Astrocyte of the cerebellum (primary cell): ENCODE measurements around the gene PRRT3.

ENCODE experiments used
- DNase-seq: peaks from one replicate; pipeline ENCODE4 v3.0.0-alpha.2; 2011; ENCODE audit warnings: low read depth
- H3K4me3 ChIP-seq: 2 replicates; pipeline ENCODE4 v1.5.1; 2011; ENCODE audit warnings: mild to moderate bottlenecking, low read depth, low read length, moderate library complexity
- in situ Hi-C: cut with HindIII; loops from 2 replicates; pipeline ENCODE4 v1.10.0; 2017; ENCODE audit warnings: low sequenced_read_pairs
- TF ChIP-seq, protein P1 (sequence below): IDR thresholded peaks from 2 replicates; pipeline ENCODE4 v1.5.1; 2012; ENCODE audit warnings: low read length, low read depth, moderate library complexity, mild to moderate bottlenecking; ENCODE audit errors: missing control alignments

The PRRT3 gene

DNA sequence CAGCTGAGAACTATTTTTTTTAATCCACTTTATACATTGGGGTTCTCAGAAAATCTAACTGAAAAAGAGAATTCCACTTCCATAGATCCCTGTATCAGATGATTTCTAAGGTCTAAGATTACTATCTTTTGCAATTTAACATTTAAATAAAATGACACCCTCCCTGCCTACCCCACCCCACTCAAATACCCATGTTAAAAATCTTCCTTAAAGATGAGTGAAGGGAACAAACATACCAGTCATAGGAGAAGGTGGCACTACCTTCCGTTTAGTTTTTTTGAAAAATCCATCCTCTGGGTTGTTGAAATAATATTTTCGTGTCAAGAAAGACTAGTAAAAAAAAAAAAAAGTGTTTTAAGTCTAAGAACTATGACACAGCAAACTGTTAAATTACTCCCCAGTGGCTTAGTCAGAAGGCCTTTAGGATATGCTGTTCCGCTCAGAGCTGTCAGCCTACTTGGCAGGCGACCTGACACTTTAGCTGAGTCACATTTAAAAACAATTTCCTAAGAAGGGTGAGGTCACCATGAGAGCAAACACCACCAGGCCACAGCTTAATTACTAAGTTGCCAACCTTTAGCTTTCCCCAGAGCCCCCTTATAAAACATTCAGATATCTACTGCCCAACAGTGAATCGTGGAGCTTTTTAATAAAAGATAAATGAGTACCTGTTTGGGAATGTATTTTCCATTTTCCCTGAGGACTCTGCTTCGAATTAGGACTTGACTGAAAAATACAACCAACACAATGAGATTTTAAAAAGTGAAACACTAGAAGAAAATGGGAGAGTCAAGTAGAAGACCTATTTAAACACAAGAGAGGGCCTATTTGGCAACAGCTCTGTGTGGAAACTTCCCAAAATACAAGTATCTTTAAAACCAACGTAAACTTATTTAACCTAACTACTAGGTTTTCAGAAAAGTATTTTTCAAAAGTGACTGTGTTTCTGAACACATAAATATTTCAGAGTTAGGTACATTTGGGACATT lies 24.8 kb upstream of the PRRT3 start:
- peak; percentile 89 for DNase-seq

DNA sequence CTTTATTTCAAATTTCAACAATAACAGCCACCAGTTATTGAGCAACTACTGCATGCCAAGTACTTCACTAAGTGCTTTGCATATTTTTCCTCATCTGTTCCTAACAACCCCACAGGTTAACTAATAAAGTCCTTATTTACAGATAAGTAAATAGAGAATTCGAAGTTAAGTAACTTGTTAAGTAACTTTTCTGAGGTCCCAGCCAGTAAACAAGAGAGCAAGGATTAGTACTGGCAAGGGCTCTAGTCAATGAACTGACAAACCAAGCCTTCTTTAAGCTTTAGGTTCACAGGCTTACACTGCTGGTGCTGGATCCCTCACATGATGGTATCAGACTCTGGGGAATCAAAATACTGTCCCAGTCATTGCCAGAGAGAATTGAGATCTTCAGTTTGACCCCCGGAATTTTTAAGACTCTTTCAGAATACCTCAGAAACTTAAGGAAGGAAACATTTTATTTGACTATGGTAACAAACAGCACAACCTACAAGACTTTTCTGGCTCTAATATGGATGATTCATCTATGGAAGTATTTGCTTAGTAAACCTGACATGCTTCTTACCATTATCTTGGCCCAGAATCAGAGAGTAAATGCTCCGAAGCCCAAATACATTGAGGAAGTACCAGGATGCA lies 17.9 kb upstream of the PRRT3 start:
- in situ Hi-C loops, result no loop called here
- DNase-seq, result peak; percentile 62
- TF ChIP-seq, protein P1, sequence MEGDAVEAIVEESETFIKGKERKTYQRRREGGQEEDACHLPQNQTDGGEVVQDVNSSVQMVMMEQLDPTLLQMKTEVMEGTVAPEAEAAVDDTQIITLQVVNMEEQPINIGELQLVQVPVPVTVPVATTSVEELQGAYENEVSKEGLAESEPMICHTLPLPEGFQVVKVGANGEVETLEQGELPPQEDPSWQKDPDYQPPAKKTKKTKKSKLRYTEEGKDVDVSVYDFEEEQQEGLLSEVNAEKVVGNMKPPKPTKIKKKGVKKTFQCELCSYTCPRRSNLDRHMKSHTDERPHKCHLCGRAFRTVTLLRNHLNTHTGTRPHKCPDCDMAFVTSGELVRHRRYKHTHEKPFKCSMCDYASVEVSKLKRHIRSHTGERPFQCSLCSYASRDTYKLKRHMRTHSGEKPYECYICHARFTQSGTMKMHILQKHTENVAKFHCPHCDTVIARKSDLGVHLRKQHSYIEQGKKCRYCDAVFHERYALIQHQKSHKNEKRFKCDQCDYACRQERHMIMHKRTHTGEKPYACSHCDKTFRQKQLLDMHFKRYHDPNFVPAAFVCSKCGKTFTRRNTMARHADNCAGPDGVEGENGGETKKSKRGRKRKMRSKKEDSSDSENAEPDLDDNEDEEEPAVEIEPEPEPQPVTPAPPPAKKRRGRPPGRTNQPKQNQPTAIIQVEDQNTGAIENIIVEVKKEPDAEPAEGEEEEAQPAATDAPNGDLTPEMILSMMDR, result no peak
- H3K4me3 ChIP-seq, result no peak overlapping the region

More for the DNA sequence above, 24.8 kb upstream of the PRRT3 start:
- TF ChIP-seq, protein P1, result no peak
- in situ Hi-C loops, result no loop called here
- H3K4me3 ChIP-seq, result no peak overlapping the region

DNA sequence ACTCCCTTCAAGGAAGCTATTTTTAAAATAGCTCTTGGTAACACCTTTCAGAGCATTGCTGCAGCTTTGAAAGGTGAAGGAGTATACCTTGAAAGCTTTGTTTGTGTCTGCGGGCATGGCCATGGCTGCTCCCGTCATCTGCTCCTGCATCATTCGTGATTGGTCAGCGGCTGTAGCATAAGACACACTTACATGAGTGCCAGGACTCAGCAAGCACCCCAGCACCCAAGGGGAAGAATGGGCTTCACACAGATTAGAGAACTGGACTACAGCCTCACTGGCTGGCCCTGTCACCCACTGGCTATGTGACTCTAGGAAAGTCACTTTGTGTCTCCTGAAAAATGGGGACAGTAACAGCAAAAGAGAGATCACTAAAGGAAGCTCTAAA lies 17.4 kb upstream of the PRRT3 start:
- DNase-seq, result no peak
- TF ChIP-seq, protein P1, result no peak
- in situ Hi-C loops, result no loop called here
- no peak overlapping the region for H3K4me3 ChIP-seq

DNA sequence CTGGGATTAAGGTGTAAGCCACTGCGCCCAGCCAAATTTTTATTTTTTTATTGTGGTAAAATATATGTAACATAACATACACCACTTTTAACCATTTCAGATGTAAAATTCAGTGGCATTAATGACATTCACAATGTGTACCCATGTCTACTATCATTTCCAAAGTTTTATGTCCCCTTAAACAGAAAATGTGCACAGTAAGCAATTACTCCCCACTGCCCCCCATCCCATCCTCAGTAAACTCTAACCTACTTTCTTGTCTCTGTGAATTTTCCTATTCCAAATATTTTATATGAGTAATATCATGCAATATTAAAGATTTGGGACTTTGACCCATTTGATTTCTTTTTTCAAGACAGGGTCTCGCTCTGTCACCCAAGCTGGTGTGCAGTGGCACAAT lies 14.6 kb upstream of the PRRT3 start:
- TF ChIP-seq, protein P1, result no peak
- H3K4me3 ChIP-seq, result no peak overlapping the region
- no peak for DNase-seq
- in situ Hi-C loops, result no loop called here

DNA sequence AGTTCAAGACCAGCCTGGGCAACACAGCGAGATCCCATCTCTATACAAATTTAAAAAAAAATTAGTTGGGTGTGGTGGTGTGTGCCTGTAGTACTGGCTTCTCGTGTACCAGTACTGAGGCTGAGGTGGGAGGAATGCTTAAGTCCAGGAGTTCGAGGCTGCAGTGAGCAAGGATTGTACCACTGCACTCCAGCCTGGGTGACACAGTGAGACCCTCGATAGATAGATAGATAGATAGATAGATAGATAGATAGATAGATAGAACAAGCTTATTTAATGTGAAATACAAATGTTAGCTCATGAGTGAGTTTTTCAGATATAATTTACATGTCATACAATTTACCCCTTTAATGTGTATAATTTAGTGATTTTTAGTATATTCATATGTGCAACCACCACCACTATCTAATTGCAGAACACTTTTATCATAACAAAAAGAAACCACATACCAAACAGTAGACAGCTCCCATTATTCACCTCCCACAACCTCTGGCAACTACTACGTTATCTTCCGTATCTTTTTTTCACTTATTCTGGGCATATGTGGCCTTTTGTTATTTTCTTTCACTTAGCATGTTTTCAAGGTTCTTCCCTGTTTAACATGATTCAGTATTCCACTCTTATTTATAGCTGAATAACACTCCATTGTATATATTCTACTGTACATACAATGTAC lies 13.1 kb upstream of the PRRT3 start:
- TF ChIP-seq, protein P1, result no peak
- in situ Hi-C loops, result no loop called here
- H3K4me3 ChIP-seq, result no peak overlapping the region
- no peak for DNase-seq

DNA sequence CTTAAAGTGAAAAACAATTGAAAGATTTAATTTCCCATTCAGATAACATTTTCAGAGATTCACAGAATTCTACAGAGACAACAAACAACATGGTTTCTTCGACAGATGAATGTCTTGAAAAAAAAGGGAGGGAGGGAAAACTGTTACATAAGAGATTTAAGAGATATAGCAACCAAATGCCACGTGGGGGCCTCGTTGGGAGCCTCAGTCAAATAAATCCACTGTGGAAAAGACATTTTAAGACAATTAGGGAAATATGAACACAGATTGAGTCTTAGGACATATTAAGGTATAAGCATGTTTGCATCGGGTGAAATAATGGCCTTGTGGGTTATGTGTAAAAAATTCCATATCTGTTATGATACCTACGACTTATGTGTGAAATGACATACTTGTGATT lies 5.0 kb upstream of the PRRT3 start:
- no peak overlapping the region for H3K4me3 ChIP-seq
- in situ Hi-C loops, result no loop called here
- DNase-seq, result no peak
- TF ChIP-seq, protein P1, result no peak
